Neural progenitor cell (in vitro differentiated cells): ENCODE data around the gene RRP1.

Source experiments
- EZH2 ChIP-seq: fragments of 200-600 bp; sonication (generic); IDR thresholded peaks from 2 replicates; pipeline ENCODE4 v1.6.1; 2017; ENCODE audit warnings: antibody characterized with exemption, mild to moderate bottlenecking, moderate library complexity
- EZH2phosphoT487 ChIP-seq: fragments of 200-600 bp; sonication (generic); IDR thresholded peaks from 2 replicates; pipeline ENCODE4 v1.6.1; 2017; ENCODE audit warnings: antibody characterized with exemption
- TF ChIP-seq, protein P1 (sequence below): fragments of 200-600 bp; sonication (generic); IDR thresholded peaks from 2 replicates; pipeline ENCODE4 v1.5.1; 2017; ENCODE audit warnings: antibody characterized with exemption, mild to moderate bottlenecking

- TF ChIP-seq, protein P1, sequence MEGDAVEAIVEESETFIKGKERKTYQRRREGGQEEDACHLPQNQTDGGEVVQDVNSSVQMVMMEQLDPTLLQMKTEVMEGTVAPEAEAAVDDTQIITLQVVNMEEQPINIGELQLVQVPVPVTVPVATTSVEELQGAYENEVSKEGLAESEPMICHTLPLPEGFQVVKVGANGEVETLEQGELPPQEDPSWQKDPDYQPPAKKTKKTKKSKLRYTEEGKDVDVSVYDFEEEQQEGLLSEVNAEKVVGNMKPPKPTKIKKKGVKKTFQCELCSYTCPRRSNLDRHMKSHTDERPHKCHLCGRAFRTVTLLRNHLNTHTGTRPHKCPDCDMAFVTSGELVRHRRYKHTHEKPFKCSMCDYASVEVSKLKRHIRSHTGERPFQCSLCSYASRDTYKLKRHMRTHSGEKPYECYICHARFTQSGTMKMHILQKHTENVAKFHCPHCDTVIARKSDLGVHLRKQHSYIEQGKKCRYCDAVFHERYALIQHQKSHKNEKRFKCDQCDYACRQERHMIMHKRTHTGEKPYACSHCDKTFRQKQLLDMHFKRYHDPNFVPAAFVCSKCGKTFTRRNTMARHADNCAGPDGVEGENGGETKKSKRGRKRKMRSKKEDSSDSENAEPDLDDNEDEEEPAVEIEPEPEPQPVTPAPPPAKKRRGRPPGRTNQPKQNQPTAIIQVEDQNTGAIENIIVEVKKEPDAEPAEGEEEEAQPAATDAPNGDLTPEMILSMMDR = no peak
- TF ChIP-seq EZH2 = no peak
- no peak for TF ChIP-seq EZH2phosphoT487
Observed at GRCh38 chr21:43797415-43797814, 8.0 kb downstream of the RRP1 start.
